ENCODE results near the gene MYPOP. TPM values are rescaled to one million over a fixed set of nuclear protein-coding genes. Genes with fewer than 3 reads are reported as not detected.

Gene MYPOP
- total and polyA plus RNA-seq, 2 of the 13 experiments (the other 11 are each of a cell fraction or from before 2014, with no cell fraction given), result 2.3 to 2.7 TPM

DNA sequence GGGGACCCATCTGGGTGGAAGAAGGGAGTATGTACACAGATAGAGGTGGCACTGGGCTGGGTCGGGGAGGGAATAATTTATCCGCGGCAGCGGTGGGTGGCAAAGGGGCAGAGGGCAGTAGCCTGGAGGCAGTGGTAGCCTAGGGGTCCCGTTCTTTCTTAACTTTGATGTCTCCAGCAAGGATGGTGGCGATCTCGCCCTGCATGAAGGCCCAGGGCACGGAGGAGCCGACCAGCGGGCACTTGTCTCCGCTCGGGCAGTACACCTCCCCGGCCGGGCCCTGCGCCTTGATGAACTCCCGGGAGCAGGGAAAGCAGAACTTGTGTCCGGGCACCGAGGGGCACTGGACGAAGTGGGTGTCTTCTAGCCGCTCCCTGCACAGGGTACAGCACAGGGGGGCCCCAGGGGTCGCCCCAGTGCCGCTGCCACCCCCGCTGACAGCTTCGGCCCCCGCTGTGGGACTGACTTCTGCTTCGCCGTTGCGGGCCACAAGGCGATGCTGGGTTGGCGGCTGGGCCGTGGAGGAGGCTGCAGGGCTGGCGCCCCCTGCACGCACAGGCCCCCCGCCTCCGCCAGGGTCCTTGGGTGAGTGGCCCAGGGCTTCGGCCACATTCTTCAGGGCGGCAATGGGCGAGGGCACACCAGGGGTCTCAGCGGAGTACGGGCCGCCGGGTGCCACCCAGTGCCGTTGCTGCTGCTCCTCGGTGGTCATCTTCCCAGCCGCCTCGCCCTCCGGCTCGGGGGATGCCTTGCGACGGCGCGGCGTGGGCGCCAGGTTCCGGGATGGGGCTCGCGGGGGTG lies 18.3 kb downstream of the MYPOP start (continued):
- TF ChIP-seq, protein P1, sequence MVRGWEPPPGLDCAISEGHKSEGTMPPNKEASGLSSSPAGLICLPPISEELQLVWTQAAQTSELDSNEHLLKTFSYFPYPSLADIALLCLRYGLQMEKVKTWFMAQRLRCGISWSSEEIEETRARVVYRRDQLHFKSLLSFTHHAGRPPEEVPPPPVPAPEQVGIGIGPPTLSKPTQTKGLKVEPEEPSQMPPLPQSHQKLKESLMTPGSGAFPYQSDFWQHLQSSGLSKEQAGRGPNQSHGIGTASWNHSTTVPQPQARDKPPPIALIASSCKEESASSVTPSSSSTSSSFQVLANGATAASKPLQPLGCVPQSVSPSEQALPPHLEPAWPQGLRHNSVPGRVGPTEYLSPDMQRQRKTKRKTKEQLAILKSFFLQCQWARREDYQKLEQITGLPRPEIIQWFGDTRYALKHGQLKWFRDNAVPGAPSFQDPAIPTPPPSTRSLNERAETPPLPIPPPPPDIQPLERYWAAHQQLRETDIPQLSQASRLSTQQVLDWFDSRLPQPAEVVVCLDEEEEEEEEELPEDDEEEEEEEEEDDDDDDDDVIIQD (CRISPR knock-in tag; IDR thresholded peaks at IDR 0.05; ENCODE audit: low read depth), result no peak
- TF ChIP-seq, protein P2, sequence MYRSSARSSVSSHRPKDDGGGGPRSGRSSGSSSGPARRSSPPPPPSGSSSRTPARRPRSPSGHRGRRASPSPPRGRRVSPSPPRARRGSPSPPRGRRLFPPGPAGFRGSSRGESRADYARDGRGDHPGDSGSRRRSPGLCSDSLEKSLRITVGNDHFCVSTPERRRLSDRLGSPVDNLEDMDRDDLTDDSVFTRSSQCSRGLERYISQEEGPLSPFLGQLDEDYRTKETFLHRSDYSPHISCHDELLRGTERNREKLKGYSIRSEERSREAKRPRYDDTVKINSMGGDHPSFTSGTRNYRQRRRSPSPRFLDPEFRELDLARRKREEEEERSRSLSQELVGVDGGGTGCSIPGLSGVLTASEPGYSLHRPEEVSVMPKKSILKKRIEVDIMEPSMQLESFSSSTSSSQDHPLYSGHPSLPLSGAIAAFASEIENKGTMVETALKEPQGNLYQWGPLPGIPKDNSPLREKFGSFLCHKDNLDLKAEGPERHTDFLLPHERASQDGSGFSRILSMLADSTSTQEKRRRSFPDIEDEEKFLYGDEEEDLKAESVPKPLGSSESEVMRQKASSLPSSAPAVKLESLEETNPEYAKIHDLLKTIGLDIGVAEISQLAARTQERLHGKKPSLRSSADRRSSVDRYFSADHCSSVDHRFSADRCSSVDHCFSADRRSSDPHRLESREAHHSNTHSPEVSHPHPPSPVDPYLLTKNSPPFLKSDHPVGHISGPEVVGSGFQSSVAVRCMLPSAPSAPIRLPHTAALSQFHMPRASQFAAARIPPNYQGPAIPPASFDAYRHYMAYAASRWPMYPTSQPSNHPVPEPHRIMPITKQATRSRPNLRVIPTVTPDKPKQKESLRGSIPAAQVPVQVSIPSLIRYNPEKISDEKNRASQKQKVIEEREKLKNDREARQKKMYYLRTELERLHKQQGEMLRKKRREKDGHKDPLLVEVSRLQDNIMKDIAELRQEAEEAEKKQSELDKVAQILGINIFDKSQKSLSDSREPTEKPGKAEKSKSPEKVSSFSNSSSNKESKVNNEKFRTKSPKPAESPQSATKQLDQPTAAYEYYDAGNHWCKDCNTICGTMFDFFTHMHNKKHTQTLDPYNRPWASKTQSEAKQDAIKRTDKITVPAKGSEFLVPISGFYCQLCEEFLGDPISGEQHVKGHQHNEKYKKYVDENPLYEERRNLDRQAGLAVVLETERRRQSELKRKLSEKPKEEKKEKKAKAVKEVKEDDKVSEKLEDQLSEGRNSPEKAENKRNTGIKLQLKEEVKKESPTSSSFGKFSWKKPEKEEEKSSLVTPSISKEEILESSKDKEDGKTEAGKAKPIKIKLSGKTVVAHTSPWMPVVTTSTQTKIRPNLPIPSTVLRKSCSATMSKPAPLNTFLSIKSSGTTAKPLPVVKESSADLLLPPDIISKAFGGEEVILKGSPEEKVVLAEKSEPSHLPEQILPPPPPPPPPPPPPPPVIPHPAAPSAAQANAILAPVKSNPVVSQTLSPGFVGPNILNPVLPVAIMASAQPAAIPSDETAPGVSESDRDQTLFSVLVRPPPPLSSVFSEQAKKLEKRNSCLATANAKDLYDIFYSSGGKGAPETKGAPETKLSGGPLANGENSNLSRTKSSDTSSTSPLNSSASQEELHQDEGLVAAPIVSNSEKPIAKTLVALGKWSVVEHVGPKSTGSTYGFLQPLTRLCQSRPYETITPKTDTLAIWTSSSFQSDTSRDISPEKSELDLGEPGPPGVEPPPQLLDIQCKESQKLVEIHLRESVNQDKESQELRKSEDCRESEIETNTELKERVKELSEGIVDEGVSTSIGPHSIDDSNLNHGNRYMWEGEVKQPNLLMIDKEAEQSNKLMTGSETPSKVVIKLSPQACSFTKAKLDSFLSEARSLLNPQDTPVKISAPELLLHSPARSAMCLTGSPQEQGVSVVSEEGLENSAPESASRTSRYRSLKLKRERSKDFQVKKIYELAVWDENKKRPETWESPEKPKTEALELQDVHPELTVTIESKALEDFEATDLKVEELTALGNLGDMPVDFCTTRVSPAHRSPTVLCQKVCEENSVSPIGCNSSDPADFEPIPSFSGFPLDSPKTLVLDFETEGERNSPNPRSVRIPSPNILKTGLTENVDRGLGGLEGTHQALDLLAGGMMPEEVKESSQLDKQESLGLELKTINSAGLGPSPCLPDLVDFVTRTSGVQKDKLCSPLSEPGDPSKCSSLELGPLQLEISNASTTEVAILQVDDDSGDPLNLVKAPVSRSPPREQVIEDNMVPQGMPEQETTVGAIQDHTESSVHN (CRISPR knock-in tag; IDR thresholded peaks at IDR 0.05), result peak; percentile 44; the same call in 1 of the 2 replicates
- TF ChIP-seq XRCC5 (optimal IDR thresholded peaks at IDR 0.05; ENCODE audit: low read length), result no peak
- no peak for TF ChIP-seq MBD4 (IDR thresholded peaks at IDR 0.05; ENCODE audit: borderline replicate concordance, low read length)
- 0 out of 2 replicates have a peak, but pooled peaks have one; percentile 18 for TF ChIP-seq IRX3 (CRISPR knock-in tag; IDR thresholded peaks at IDR 0.05; ENCODE audit: borderline replicate concordance, low read depth)
- 0 out of 2 replicates have a peak, but pooled peaks have one; percentile 33 for TF ChIP-seq ZNF709 (CRISPR knock-in tag; IDR thresholded peaks at IDR 0.05)
- no peak for TF ChIP-seq ZNF317 (CRISPR knock-in tag; IDR thresholded peaks at IDR 0.05)
- no peak for TF ChIP-seq CHD2 (IDR thresholded peaks at IDR 0.05; ENCODE audit: low read depth, low read length)
- peak; percentile 80 for TF ChIP-seq HNRNPL (IDR thresholded peaks at IDR 0.05; ENCODE audit: low read depth, low read length)
- no peak for TF ChIP-seq KDM5B (CRISPR knock-in tag; IDR thresholded peaks at IDR 0.05; ENCODE audit: borderline replicate concordance)
- no peak for TF ChIP-seq SNAI1 (CRISPR knock-in tag; IDR thresholded peaks at IDR 0.05; ENCODE audit: borderline replicate concordance)
- TF ChIP-seq ZNF264 (CRISPR knock-in tag; IDR thresholded peaks at IDR 0.05), result no peak
- TF ChIP-seq EED (CRISPR knock-in tag; IDR thresholded peaks at IDR 0.05), result no peak
- TF ChIP-seq AGO2 (optimal IDR thresholded peaks at IDR 0.05; ENCODE audit: low read depth, low read length), result peak; percentile 85
- TF ChIP-seq, protein P3, sequence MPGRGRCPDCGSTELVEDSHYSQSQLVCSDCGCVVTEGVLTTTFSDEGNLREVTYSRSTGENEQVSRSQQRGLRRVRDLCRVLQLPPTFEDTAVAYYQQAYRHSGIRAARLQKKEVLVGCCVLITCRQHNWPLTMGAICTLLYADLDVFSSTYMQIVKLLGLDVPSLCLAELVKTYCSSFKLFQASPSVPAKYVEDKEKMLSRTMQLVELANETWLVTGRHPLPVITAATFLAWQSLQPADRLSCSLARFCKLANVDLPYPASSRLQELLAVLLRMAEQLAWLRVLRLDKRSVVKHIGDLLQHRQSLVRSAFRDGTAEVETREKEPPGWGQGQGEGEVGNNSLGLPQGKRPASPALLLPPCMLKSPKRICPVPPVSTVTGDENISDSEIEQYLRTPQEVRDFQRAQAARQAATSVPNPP (CRISPR knock-in tag; IDR thresholded peaks at IDR 0.05), result 0 out of 2 replicates have a peak, but pooled peaks have one; percentile 9
